Measurements from ENCODE around the gene PGAM2.

- TF ChIP-seq, protein P1, sequence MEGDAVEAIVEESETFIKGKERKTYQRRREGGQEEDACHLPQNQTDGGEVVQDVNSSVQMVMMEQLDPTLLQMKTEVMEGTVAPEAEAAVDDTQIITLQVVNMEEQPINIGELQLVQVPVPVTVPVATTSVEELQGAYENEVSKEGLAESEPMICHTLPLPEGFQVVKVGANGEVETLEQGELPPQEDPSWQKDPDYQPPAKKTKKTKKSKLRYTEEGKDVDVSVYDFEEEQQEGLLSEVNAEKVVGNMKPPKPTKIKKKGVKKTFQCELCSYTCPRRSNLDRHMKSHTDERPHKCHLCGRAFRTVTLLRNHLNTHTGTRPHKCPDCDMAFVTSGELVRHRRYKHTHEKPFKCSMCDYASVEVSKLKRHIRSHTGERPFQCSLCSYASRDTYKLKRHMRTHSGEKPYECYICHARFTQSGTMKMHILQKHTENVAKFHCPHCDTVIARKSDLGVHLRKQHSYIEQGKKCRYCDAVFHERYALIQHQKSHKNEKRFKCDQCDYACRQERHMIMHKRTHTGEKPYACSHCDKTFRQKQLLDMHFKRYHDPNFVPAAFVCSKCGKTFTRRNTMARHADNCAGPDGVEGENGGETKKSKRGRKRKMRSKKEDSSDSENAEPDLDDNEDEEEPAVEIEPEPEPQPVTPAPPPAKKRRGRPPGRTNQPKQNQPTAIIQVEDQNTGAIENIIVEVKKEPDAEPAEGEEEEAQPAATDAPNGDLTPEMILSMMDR (IDR thresholded peaks at IDR 0.05), result no peak
- TF ChIP-seq POLR2A (IDR thresholded peaks at IDR 0.05), result no peak
Observed at GRCh38 chr7:44077061-44077460, 11.7 kb upstream of the PGAM2 start.
